Smooth muscle cell (in vitro differentiated cells): ENCODE data around the gene KLC3. TPM values are rescaled to one million over a fixed set of nuclear protein-coding genes. Genes with fewer than 3 reads are reported as not detected.

ENCODE experiments used
- DNase-seq: peaks from one replicate; lab custom pipeline; 2025; ENCODE audit not compliant: unreplicated experiment; lab: John Stamatoyannopoulos, UW
- H2AFZ ChIP-seq: fragments of 200-600 bp; sonication (generic); 2 replicates; pipeline ENCODE4 v1.6.0; 2016; ENCODE audit warnings: antibody characterized with exemption, low read depth, mild to moderate bottlenecking
- H3F3A ChIP-seq: fragments of 200-600 bp; sonication (generic); 2 replicates; pipeline ENCODE4 v1.6.0; 2017; ENCODE audit warnings: antibody characterized with exemption, low read depth
- H3K27ac ChIP-seq: fragments of 200-600 bp; sonication (generic); 2 replicates; pipeline ENCODE4 v1.5.1; 2016; ENCODE audit warnings: low read depth, mild to moderate bottlenecking
- H3K27me3 ChIP-seq: fragments of 200-600 bp; sonication (generic); 2 replicates; pipeline ENCODE4 v1.6.1; 2016; ENCODE audit warnings: low read depth, mild to moderate bottlenecking
- H3K36me3 ChIP-seq: fragments of 200-600 bp; sonication (generic); 2 replicates; pipeline ENCODE4 v1.5.1; 2016; ENCODE audit warnings: low read depth
- H3K4me1 ChIP-seq: fragments of 200-600 bp; sonication (generic); 2 replicates; pipeline ENCODE4 v1.5.1; 2016; ENCODE audit warnings: low read depth
- H3K4me2 ChIP-seq: fragments of 200-600 bp; sonication (generic); 2 replicates; pipeline ENCODE4 v1.6.0; 2016; ENCODE audit warnings: mild to moderate bottlenecking
- H3K4me3 ChIP-seq: fragments of 200-600 bp; sonication (generic); 2 replicates; pipeline ENCODE4 v1.5.1; 2016; ENCODE audit warnings: mild to moderate bottlenecking
- H3K79me2 ChIP-seq: fragments of 200-600 bp; sonication (generic); 2 replicates; pipeline ENCODE4 v1.6.0; 2016; ENCODE audit warnings: low read depth, mild to moderate bottlenecking
- H3K9ac ChIP-seq: fragments of 200-600 bp; sonication (generic); 2 replicates; pipeline ENCODE4 v1.6.0; 2016; ENCODE audit warnings: low read depth
- H3K9me3 ChIP-seq: fragments of 200-600 bp; sonication (generic); replicated peaks from 2 replicates; pipeline ENCODE4 v1.5.1; 2016; ENCODE audit warnings: low read depth
- H4K20me1 ChIP-seq: fragments of 200-600 bp; sonication (generic); 2 replicates; pipeline ENCODE4 v1.6.0; 2016; ENCODE audit warnings: low read depth
- WGBS: methylation state at CpG from one replicate; pipeline ENCODE4 v1.1.7; 2016; ENCODE audit warnings: low lambda C conversion rate; 5-methylcytosine and 5-hydroxymethylcytosine counted together
- polyA plus RNA-seq: library from polyadenylated mRNA; unstranded; fragments of >200 nt; fragmentation: Nextera tagmentation; extraction: Ambion mirVana; gene quantifications from 2 replicates; pipeline ENCODE4 v1.2.1, GENCODE V29; 2016
- total RNA-seq: library from RNA; depleted of rRNA; stranded (reverse); fragments of >200 nt; gene quantifications from 2 replicates; pipeline ENCODE4 v1.2.3, GENCODE V29; 2014
- TF ChIP-seq, protein P1 (sequence below): fragments of 200-600 bp; sonication (generic); IDR thresholded peaks from 2 replicates; pipeline ENCODE4 v1.5.1; 2017; ENCODE audit warnings: borderline replicate concordance, mild to moderate bottlenecking, antibody characterized with exemption; ENCODE audit not compliant: insufficient read depth, poor library complexity, severe bottlenecking

The KLC3 gene
- total and polyA plus RNA-seq, 2 experiments from 2014 or later, result 4.8 to 6.3 TPM

DNA sequence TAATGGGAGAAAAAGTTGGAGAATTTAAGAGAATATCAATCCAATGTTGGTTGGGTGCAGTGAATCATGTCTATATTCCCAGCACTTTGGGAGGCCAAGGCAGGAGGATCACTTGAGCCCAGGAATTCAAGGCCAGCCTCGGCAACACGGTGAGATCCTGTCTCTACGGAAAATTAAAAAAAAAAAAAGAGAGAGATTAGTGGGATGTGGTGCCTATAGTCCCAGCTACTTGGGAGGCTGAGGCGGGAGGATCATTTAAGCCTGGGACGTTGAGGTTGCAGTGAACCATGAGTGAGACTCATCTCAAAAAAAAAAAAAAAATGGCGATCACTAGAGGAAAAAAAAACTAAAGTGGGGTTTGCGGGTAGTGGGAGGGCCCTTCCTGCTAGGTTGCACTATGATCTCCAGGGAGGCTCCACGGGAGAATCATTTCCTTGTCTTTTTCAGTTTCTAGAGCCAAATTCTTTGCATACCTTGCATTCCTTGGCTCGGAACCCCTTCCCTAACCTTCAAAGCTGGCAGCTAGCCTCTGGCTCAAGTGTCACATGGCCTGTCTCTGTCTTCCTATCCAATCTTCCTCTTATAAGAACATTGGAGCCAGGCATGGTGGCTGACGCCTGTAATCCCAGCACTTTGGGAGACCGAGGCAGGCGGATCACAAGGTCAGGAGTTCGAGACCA is 35.6 kb downstream of the KLC3 start:
- no peaks in the 10 kb centered on the region for H3K27me3 ChIP-seq
- no peak overlapping the region for H3K9ac ChIP-seq

DNA sequence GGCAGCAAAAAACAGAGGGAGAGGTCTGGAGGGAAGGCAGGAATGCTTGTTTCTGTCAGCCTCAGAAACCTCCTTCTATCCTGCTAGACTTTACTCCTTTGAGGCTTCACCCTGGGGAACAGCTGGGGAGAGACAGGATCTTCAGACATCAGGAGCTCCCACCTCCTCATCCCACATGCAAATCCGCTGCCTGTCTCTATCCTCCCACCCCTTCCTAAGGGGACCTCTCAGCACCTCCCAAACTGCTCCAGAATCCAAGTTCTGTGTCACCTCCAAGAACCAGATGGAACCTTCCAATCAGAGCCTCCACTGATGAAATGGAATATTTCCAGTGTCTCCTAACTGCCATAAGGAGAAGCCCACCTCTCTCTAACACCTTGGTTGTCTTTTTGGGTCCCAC is 39.6 kb downstream of the KLC3 start:
- 94% methylated on average over 1 of the region's 1 CpG for WGBS

More for the DNA sequence above, 35.6 kb downstream of the KLC3 start:
- 42% methylated on average over 13 of the region's 13 CpGs for WGBS
- Histone ChIP-seq H3K4me2 (no peak overlapping the region), H3K9me3 (no peaks in the 10 kb centered on the region), H3K27ac (no peak overlapping the region), H3K4me1 (peaks cover 2% of the 10 kb centered on the region), H4K20me1 (no peaks in the 10 kb centered on the region), H3F3A (no peaks in the 10 kb centered on the region), H3K4me3 (no peak overlapping the region), H3K79me2 (no peaks in the 10 kb centered on the region), H2AFZ (no peak overlapping the region), H3K36me3 (no peaks in the 10 kb centered on the region)
- DNase-seq, result no peak
- TF ChIP-seq, protein P1, sequence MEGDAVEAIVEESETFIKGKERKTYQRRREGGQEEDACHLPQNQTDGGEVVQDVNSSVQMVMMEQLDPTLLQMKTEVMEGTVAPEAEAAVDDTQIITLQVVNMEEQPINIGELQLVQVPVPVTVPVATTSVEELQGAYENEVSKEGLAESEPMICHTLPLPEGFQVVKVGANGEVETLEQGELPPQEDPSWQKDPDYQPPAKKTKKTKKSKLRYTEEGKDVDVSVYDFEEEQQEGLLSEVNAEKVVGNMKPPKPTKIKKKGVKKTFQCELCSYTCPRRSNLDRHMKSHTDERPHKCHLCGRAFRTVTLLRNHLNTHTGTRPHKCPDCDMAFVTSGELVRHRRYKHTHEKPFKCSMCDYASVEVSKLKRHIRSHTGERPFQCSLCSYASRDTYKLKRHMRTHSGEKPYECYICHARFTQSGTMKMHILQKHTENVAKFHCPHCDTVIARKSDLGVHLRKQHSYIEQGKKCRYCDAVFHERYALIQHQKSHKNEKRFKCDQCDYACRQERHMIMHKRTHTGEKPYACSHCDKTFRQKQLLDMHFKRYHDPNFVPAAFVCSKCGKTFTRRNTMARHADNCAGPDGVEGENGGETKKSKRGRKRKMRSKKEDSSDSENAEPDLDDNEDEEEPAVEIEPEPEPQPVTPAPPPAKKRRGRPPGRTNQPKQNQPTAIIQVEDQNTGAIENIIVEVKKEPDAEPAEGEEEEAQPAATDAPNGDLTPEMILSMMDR, result no peak

DNA sequence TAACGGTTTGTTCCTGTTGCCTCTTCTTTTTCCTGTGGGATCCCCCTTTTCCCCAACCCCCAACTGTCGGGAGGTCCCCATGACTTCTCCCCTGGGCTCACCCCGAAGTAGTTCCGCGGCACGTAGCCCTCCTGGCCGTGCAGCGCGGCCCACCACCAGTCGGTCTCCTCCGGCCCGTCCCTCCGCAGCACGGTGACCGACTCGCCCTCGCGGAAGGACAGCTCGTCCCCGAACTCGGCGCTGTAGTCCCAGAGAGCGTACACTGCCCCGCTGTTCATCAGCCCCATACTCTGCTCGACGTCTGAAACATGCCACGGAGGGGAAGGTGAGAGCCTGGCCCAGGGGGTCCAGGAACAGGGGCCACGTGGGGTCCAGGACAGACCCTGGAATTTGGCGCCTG is 41.9 kb downstream of the KLC3 start:
- no peak overlapping the region for H3K4me3 ChIP-seq
- H3K27ac ChIP-seq, result no peak overlapping the region
- H3K27me3 ChIP-seq, result peaks cover 23% of the 10 kb centered on the region
- 95% methylated on average over 28 of the region's 29 CpGs for WGBS
- H3K9me3 ChIP-seq, result no peaks in the 10 kb centered on the region
- H4K20me1 ChIP-seq, result no peaks in the 10 kb centered on the region
- H3K4me2 ChIP-seq, result no peak overlapping the region
- no peak for DNase-seq
- H3K9ac ChIP-seq, result no peak overlapping the region
- H3K4me1 ChIP-seq, result no peaks in the 10 kb centered on the region
- no peaks in the 10 kb centered on the region for H3K79me2 ChIP-seq
- no peaks in the 10 kb centered on the region for H3F3A ChIP-seq
- no peak overlapping the region for H2AFZ ChIP-seq
- H3K36me3 ChIP-seq, result no peaks in the 10 kb centered on the region
- TF ChIP-seq, protein P1, result no peak

More for the DNA sequence above, 39.6 kb downstream of the KLC3 start:
- no peak overlapping the region for H2AFZ ChIP-seq
- no peaks in the 10 kb centered on the region for H3K9me3 ChIP-seq
- no peak overlapping the region for H3K4me2 ChIP-seq
- H4K20me1 ChIP-seq, result no peaks in the 10 kb centered on the region
- no peak overlapping the region for H3K27ac ChIP-seq
- H3K27me3 ChIP-seq, result peaks cover 2% of the 10 kb centered on the region
- no peaks in the 10 kb centered on the region for H3K4me1 ChIP-seq
- H3K9ac ChIP-seq, result no peak overlapping the region
- H3K4me3 ChIP-seq, result no peak overlapping the region
- no peaks in the 10 kb centered on the region for H3K79me2 ChIP-seq
- no peaks in the 10 kb centered on the region for H3K36me3 ChIP-seq
- DNase-seq, result no peak
- TF ChIP-seq, protein P1, result no peak
- no peaks in the 10 kb centered on the region for H3F3A ChIP-seq
